Activated CD8-positive, alpha-beta memory T cell treated with anti-CD3 and anti-CD28 coated beads for 24 hours (primary cell): ENCODE data around the gene ZNF701.
"Not testable (repeated sequence)": the region's sequence is repeated elsewhere in the genome, so short reads cannot be mapped to it uniquely, and the experiment has no call there.

Experiments used
- DNase-seq: peaks from one replicate; pipeline ENCODE4 v3.0.0-alpha.2; 2020

Gene ZNF701

DNA sequence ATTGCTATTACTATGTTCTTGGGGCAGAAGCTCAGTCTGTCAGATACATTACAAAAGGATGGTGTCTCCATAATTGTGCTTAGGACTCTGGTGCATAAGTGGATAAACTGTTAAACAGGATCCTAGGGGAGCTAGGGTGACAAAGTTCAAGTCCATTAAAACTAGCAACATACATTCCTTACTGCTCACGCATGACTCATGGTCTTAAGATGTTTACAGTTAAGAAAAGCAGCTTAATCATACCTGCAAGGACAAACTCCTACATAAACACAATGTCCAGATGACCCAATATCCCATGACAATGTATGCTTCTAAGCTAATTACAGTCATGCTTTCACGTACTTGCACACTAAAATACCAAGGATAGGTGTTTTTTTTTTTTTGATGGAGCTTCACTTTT lies 3.5 kb upstream of the ZNF701 start:
- no peak for DNase-seq

DNA sequence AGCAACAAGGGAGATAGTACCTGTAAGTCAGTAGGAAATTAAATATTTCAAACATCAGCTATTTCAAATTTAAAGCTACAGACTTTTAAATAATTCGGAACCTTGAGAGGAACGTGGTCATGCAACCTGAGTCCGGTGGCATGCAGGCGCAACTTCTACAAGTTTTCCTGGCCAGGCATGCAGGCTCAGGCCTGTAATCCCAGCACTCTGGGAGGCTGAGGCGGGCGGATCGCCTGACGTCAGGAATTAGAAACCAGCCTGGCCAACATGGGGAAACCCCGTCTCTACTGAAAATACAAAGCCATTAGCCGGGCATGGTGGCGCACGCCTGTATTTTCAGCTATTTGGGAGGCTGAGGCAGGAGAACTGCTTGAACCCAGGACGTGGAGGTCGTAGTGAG lies 2.2 kb upstream of the ZNF701 start:
- no peak for DNase-seq

- not testable (repeated sequence) for DNase-seq
Measured at GRCh38 chr19:52569638-52569999, 468 bp upstream of the ZNF701 start.

DNA sequence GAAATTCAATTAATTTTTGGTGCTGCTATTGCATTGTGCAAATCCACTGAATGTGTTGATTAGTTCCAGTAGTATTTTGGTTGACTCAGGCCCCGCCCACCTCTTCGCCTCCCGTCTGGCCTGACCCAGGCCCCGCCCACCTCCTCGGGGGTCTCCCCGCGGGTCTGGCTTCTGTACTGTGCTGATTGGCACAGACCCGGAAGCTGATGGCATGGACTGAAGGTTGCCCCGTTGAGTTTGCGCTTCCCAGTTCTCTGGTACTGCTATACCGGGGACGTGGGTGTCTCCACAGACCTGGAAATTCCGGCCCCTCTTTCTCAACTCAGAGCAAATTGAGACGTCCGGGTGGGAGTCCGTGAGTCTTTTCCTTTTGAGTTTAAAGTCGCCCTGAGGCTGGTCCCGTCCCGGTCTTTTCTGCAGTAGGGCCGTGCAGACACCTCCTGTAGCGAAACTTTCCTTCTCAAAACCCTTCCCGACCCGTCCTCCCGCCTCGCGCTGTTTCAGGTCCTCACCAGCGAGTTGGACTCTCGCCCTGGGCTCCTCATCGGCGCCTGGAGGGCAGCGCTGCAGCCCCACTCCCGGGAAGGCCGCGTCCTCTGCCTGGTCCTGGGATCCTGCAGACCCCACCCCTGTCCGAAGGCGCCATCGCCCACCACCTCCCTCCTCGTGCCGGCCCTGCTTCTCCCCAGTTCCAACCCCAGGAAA lies 14.8 kb downstream of the ZNF701 start:
- no peak for DNase-seq

DNA sequence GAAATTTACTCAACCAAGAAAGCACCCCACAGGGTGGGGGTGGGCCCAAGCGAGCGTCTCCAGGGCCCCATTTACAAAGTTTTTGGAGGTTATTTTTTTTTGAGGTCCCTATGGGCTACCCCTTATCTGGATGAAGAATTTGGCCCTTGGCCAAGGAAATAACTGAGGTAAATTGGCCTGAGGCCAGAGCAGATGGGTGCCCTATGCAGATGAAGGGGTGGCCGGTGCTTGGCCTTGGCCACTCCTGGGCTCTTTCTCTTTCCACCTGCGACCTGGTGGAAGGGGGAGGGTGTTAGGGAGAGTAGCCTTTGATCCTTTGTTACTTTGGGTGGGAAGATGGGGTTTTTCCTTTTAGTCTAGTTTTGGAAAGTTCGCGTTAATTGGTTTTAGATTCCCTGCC lies 15.5 kb downstream of the ZNF701 start:
- no peak for DNase-seq

DNA sequence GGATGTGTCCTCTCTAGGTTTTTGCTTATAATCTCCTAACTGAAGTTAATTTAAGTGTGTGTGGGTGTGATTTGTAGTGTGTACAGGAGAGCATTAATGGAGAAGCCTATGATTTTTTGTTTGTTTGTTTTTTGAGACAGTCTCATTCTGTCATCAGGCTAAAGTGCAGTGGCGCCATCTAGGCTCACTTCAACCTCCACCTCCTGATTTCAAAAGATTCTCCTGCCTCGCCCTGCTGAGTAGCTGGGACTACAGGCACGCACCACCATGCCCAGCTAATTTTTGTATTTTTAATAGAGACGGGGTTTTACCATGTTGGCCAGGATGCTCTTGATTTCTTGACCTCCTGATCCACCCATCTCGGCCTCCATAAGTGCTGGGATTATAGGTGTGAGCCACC lies 20.6 kb downstream of the ZNF701 start:
- DNase-seq, result no peak

GRCh38 chr19:52592301-52592700 lies 22.2 kb downstream of the ZNF701 start:
- DNase-seq, result no peak

- DNase-seq, result not testable (repeated sequence)
Measured at GRCh38 chr19:52593441-52593840, 23.4 kb downstream of the ZNF701 start.

GRCh38 chr19:52599241-52599640 lies 29.2 kb downstream of the ZNF701 start:
- no peak for DNase-seq

GRCh38 chr19:52600639-52601024 lies 30.5 kb downstream of the ZNF701 start:
- DNase-seq, result no peak

DNA sequence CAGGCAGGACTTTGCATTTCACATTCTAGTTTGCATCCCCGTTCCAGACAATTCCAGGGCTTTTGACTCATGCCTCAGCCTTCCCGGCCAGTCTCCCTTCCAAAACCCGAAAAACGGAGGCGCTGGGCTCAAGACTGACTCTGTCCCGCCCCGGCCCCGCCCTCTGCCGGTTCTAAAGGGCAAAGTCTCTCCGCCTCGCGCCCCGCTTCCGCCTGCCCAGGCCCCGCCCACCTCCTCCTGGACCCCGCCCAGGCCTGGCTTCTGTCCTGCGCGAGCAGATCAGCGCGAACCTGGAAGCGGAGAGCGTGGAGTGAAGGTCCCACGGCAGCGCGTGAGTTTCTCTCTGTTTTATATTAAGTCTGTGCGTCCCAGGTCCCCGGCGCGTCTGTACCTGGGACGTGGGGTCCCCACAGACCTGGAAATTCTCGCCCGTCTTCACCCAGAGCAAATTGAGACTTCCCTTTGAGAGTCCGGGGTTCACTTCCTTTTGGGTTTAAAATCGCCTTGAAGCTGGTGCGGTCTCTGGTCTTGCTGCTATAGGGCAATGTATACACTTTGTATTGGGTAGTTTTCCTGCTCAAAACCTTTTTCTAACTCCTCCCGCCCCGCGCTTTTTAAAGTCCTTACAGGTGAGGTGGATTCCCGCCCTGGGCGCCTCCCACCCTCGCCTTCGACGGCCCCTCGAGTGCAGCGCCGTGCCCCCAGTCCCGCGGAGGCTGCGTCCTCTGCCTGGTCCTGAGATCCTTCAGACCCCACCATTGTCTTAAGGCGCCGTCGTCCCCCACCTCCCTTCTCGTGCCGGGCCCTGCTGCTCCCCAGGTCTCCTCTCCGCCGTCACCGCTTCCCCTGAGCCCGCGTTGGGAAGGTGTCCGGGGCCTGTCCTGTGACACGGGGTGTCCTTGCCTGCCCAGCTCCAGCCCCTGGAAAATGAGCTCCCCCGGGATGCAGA lies 31.2 kb downstream of the ZNF701 start:
- DNase-seq, result peak; percentile 97

DNA sequence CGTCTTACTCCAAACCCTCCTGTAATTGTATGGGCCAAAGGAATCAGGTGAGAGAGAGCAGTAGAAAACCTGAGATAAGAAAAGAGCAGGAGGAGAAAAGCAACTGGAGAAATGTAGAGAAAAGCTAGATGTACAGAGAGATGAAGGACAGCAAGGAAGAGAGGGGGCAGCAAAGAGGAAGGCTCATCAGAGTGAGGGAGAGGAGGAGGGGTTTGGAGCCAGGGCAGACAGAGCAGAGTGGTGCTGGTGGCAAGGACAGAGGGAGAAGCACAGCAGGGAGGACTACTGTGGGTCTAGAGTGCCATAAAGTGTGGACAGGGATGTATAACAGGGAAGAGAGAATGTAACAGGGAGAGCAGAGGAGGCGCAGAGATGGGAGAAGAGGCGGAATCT lies 31.9 kb downstream of the ZNF701 start:
- not testable (repeated sequence) for DNase-seq

- DNase-seq, result no peak
Measured at GRCh38 chr19:52602941-52603340, 32.9 kb downstream of the ZNF701 start.

DNA sequence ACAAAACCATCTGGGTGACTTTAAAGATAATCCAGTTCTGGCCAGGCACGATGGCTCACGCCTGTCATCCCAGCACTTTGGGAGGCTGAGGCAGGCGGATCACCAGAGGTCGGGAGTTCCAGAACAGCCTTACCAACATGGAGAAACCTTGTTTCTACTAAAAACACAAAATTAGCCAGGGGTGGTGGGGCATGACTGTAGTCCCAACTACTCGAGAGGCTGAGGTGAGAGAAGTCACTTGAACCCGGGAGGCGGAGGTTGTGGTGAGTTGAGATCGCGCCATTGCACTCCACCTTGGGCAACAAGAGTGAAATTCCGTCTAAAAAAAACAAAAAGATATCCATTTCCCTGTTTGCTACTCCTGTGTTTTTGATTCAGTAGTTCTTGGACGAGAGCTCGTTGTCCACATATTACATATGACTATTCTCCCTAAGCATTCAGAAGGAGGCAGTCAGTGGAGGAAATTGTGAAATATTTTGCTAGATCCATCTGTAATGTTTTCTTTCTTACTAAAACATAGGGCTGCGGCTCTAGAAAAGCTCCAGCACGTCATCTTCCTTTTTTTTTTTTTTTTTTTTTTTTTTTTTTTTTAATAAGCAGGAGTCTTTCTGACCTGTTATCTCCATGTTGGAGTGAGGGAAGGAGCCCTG lies 33.6 kb downstream of the ZNF701 start:
- no peak for DNase-seq

DNA sequence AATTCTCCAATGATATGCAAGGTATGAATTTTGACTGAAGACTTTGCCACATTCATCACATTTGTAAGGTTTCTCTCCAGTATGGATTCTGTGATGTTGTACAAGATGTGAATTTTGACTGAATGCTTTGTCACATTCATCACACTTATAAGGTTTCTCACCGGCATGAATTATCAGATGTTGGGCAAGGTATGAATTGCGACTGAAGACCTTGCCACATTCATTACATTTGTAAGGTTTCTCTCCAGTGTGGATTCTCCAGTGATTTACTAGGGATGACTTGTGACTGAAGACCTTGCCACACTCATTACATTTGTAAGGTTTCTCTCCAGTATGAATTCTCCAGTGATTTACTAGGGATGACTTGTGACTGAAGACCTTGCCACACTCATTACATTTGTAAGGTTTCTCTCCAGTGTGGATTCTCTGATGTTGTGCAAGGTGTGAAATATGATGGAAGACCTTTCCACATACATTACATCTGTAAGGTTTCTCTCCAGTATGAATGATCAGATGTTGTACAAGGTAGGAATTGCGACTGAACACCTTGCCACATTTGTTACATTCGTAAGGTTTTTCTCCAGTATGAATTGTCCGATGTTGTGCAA lies 43.3 kb downstream of the ZNF701 start:
- DNase-seq, result no peak

DNA sequence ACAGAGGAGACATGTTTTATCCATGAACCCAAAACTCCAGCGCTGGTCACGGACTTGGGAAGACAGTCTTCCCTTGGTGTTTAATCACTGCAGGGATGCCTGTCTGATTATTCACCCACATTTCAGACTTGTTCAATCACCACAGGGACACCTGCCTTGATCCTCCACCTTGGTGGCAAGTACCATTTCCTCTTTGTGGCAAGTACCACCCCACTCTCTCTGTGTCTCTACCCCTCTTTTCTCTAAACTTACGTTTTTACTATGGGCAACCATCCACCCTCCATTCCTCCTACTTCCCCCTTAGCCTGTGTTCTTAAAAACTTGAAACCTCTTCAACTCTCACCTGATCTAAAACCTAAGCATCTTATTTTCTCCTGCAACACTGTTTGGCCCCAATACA lies 51.3 kb downstream of the ZNF701 start:
- no peak for DNase-seq

DNA sequence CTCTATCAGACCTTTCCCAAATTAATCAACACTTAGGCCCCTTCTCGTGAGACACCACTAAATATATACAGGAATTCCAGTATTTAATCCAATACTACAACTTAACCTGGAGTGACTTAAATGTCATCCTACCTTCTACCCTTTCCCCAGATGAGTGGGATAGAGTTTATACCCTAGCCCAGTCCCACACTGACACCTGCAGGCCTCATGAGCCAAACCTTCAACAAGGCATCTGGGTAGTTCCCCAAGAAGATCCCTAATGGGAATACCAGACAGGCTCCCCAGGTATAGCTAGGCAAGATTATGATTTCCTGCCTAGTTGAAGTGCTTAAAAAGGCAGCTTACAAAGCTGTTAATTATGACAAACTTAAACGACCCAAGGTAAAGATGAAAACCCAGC lies 52.2 kb downstream of the ZNF701 start:
- DNase-seq, result no peak

DNA sequence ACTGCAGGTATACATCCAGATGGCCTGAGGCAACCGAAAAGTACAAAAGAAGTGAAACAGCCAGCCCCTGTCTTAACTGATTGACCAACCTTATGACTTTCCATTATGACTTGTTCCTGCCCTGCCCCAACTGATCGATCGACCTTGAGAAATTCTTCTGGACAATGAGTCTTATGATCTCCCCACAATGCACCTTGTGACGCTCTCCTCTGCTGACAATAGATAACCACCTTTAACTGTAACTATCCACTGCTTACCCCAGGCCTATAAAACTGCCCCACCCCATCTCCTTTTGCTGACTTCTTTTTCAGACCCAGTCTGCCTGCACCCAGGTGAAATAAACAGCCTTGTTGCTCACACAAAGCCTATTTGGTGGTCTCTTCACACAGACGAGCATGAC lies 56.8 kb downstream of the ZNF701 start:
- DNase-seq, result no peak

DNA sequence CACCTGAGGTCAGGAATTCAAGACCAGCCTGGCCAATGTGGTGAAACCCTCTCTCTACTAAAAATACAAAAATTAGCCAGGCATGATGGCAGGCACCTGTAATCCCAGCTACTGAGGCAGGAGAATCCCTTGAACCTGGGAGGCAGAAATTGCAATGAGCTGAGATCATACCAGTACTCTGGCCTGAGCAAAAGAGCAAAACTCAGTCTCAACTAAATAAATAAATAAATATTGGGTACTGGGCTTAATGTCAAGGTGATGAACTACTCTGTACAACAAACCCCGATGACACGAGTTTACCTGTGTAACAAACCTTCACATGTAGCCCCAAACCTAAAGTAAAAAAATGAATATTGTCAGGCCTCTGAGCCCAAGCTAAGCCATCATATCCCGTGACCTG lies 57.4 kb downstream of the ZNF701 start:
- DNase-seq, result not testable (repeated sequence)

- DNase-seq, result no peak
Measured at GRCh38 chr19:52635786-52636570, 65.9 kb downstream of the ZNF701 start.
